ENCODE measurements around the gene GALNT14. TPM values are rescaled to one million over a fixed set of nuclear protein-coding genes. Genes with fewer than 3 reads are reported as not detected.

The GALNT14 gene
- total and polyA plus RNA-seq, 9 of the 15 experiments (the other 6 are each of a cell fraction or from before 2014, with no cell fraction given) = 0.11 TPM; not detected in 8

GRCh38 chr2:30968660-30969397, 169.4 kb downstream of the GALNT14 start:
- peak in 1 of 4 experiments; percentile 23 for DNase-seq (ENCODE audit: extremely low read depth in 1 of 4, low spot score in 3 of 4)

More at GRCh38 chr2:30968660-30969397, 169.4 kb downstream of the GALNT14 start:
- Histone ChIP-seq H3K4me2 (ENCODE audit: insufficient read depth, low read length) (no peak overlapping the region), H3K27me3 (ENCODE audit: control insufficient read depth in 2 of 2, insufficient read depth in 2 of 2, low read length in 2 of 2) (peaks cover 9 to 41% of the 10 kb centered on the region in 2 experiments; a peak in 4 of 5 replicates), H3K9me3 (replicated peaks; ENCODE audit: control insufficient read depth, insufficient read depth, low read depth, low read length) (no peaks in the 10 kb centered on the region), H3K36me3 (ENCODE audit: control insufficient read depth, insufficient read depth, low read length) (no peaks in the 10 kb centered on the region), H3K4me3 (no peak overlapping the region), H3K79me2 (ENCODE audit: control insufficient read depth, insufficient read depth, low read length) (no peaks in the 10 kb centered on the region), H3K9me1 (ENCODE audit: control insufficient read depth, insufficient read depth, low read length) (no peaks in the 10 kb centered on the region), H4K20me1 (replicated peaks; ENCODE audit: control insufficient read depth, insufficient read depth, low read length) (peaks cover 6% of the 10 kb centered on the region; the same call in 1 of the 2 replicates), H2AFZ (ENCODE audit: low read depth, low read length) (no peak overlapping the region), H3K27ac (ENCODE audit: extremely low read depth, low read depth, low read length) (no peak overlapping the region), H3K9ac (ENCODE audit: insufficient read depth in 1 of 2, low read depth in 2 of 2, low read length in 2 of 2) (no peak overlapping the region), H3K4me1 (replicated peaks in 1 of 2; ENCODE audit: control insufficient read depth in 2 of 2, insufficient read depth in 2 of 2, low read length in 2 of 2) (no peaks in the 10 kb centered on the region; a peak in 1 of 5 replicates)
- BruUV-seq (replicated peaks) = no TSS peak
- ChIA-PET CTCF (ENCODE audit: low intra/inter-chr PET ratio) (no interaction called here), POLR2A (interaction anchor here (0.6 to 1.3 kb wide), 4 partner anchors 8 to 118 kb away, joined by 3 to 4 read pairs (median 3); no protein-coding TSS in a partner anchor)
- intact Hi-C loops (cut with micrococcal nuclease) (no loop called here), in situ Hi-C loops (cut with MboI) (no loop called here)
- 0% methylated on average over 4 of the region's 4 CpGs for WGBS (ENCODE audit: insufficient coverage, low coverage, missing lambda C conversion rate)
- FAIRE-seq (no peak), ATAC-seq (peak; percentile 50; the same call in 2 of the 3 replicates)
- TF ChIP-seq NFE2 (IDR thresholded peaks at IDR 0.05; ENCODE audit: low read depth) (peak; percentile 27; the same call in 1 of the 2 replicates), MECOM (CRISPR knock-in tag; IDR thresholded peaks at IDR 0.05) (no peak), CBFA2T3 (IDR thresholded peaks at IDR 0.05) (peak; percentile 51), C11orf30 (IDR thresholded peaks at IDR 0.05; ENCODE audit: low read depth) (0 out of 2 replicates have a peak, but pooled peaks have one; percentile 9), CBX8 (IDR thresholded peaks at IDR 0.05; ENCODE audit: borderline replicate concordance, extremely low read depth, low read depth, low read length, poor library complexity, severe bottlenecking) (no peak), ZNF165 (CRISPR knock-in tag; IDR thresholded peaks at IDR 0.05; ENCODE audit: borderline replicate concordance) (no peak), ZNF592 (IDR thresholded peaks at IDR 0.05) (no peak), RB1 (IDR thresholded peaks at IDR 0.05; ENCODE audit: low read depth) (no peak), ZNF668 (CRISPR knock-in tag; IDR thresholded peaks at IDR 0.05) (no peak)
